NCI-H1436 (cell line): ENCODE data around the gene DYTN.
"Not testable (repeated sequence)": the region's sequence is repeated elsewhere in the genome, so short reads cannot be mapped to it uniquely, and the experiment has no call there.

Experiments
- DNase-seq: peaks from one replicate; lab custom pipeline; 2025; lab: John Stamatoyannopoulos, UW

DYTN gene, protein sequence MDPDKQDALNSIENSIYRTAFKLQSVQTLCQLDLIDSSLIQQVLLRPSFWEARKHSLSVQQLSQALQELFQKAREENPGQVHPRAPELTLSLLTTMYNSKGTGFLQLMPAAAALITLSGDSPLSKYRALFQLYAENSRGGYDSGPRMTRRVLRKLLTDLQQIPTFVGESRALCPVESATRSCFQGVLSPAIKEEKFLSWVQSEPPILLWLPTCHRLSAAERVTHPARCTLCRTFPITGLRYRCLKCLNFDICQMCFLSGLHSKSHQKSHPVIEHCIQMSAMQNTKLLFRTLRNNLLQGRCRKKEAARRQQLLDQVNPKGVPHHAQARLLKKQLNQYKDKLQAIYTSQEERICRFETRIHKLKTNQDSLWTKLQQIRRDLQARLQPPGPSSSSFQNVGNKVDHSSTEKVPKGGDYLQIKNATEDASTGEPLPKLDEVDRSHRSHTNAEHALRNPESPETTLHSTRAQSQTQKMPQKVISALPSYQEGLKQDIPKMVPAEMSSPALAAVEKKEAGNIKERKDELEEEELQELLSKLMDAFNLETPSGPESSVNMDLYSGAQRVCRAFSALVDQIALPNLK

DNA sequence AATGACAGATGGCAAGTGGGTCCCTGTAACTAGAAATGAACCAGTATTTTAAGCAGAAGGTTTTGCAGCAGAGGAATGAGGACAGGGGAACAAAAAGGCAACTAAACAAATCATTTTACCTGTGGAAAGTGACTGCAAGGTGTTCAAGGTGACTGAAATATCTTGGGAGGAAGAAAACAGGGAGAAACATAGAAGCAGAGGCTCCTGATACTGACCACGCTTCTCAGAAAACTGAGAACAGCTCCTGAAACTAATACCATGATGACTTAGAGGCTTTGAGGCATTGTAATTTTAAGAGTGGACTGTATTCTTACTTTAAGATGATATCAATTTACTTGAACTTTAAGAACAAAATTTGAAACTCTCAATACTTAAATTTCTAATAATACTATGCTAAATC is at the start of gene DYTN:
Gene DYTN, minus strand, starts transcription at position 101 of the 400 bp plus-strand sequence. CDS start 117 bp downstream, outside the sequence.
- DNase-seq: no peak

DNA sequence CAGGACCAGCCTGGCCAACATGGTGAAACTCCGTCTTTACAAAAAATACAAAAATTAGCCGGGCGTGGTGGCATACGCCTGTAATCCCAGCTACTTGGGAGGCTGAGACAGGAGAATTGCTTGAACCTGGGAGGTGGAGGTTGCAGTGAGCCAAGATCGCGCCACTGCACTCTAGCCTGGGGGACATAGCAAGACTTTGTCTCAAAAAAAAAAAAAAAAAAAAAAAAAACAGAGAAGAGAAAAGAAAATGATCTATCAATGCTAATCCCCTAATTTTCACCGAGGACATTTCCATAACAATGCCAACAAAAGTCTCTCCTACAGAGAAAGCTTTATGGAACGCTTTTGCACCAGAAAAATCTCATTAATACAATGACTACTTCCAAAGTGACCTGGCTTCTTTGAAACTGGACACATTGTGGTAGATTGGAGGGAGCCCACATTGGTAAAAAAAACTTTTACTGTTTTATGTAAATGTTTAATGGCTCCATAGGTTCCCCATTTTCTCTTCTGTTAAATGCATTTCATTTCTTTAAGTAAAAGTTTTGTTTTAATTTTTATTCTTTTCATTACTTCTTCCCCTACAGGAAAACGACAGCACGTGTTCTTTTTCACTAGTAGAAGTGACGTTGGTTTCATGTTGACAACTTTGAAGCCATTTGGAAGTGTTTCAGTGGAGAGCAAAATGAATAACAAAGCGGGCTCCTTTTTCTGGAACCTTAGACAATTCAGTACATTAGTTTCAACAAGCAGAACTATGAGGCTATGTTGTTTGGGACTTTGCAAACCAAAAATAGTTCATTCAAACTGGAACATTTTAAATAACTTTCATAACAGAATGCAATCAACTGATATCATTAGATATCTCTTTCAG is 48.1 kb upstream of the DYTN start:
- no peak for DNase-seq

- peak; percentile 72 for DNase-seq
Observed at GRCh38 chr2:206765242-206766056, 47.3 kb upstream of the DYTN start, which contains the start of the genes FASTKD2 and MDH1B. Gene FASTKD2, plus strand, starts transcription at chr2:206765606. Its CDS starts 1,088 bp downstream, at chr2:206766694. Gene MDH1B, minus strand, starts transcription at chr2:206765328. Its CDS starts 57 bp downstream, at chr2:206765271.

DNA sequence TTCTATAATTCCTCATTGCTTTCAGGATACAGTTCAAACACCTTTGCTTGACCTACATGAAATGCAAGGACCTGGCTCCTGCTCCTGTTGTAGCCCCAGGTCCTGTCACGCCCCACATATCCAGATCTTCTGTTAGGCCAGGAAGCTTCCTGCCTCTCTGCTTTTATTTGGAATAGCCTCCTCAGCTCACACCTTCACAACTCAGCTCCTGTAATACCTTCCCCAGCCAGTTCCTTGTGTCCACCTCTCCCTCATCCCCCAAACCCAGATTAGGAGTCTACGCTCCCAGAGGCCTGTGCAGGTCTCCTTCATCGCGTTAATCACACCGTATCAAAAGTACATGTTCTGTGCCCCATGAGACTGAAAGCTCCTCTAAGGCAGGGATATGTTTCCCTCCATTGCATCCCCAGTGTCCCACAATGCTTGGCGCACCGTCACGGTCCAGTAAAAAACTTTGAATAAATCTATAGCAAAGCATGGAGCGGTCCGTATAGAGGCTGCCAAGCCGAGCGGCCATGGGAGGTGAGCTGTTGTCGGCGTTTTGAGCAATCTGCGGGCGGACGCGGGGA is 46.6 kb upstream of the DYTN start:
- DNase-seq: no peak

- DNase-seq: no peak
Observed at GRCh38 chr2:206756816-206757215, 38.6 kb upstream of the DYTN start.

DNA sequence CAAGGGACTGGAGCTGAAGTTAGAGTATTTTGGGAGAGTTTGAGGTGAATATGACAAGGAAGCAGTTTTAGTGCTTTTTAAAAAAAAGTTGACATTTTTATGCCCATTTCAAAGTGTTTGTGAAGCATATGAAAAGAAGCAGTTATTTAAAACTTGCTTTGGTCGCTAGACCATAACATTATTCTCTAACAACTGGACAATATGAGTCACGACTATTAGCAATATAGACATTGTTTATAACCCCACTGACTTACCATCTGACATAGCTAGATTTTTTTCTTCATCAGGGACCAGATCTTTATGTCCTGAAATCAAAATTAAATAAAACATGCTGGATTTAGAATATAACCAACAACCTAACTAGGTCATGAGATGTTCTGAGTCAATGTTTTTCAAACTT is 22.6 kb upstream of the DYTN start:
- DNase-seq: no peak

GRCh38 chr2:206739271-206739670 is 21.1 kb upstream of the DYTN start:
- DNase-seq: no peak

GRCh38 chr2:206736935-206737334 is 18.7 kb upstream of the DYTN start:
- DNase-seq: no peak

- DNase-seq: no peak
Observed at GRCh38 chr2:206733341-206733740, 15.1 kb upstream of the DYTN start.

- no peak for DNase-seq
Observed at GRCh38 chr2:206728277-206729199, 10.3 kb upstream of the DYTN start.

GRCh38 chr2:206727287-206727686 is 9.1 kb upstream of the DYTN start:
- DNase-seq: no peak

DNA sequence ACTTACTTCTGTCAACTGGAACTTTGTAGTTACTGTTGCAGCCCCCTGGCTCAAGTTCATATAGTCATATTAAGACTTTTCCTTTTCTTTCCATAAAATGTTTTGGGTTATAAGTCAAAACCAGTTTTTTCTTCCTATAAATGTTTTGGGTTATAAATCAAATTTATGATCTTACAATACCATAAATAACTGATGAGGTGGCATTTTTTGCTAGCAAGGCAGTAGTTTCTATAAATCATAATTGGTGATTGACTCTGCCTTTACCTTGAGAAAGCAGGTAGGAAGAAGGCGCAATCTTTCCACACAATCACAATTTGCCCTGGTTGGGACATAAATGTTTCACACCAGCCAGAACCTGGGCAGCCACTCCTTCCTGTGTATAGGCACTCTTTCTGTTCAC is 5.1 kb upstream of the DYTN start:
- no peak for DNase-seq

- no peak for DNase-seq
Observed at GRCh38 chr2:206721256-206721920, 3.2 kb upstream of the DYTN start.

GRCh38 chr2:206716623-206717022 is 1.6 kb downstream of the DYTN start:
- DNase-seq: no peak

DNA sequence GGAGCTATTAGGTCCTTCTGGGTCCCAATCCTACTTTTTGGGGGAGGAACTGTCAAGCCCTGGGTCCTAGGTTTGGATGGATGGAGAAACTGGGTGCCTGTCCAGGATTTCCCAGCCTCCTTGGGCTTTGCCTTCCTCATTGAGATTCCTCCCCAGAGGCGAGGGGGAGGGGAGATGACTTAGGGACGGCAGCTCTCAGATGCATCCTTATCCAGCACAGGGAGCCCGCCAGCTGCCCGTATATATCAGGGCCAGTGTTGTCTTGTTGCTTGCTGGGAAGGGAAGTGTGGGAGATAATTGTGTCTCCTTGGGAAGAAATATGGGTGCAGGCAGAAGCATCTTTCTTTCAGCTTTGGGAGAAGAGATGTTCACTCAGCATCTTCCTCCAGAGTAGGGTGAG is 3.0 kb downstream of the DYTN start:
- DNase-seq: not testable (repeated sequence)

DNA sequence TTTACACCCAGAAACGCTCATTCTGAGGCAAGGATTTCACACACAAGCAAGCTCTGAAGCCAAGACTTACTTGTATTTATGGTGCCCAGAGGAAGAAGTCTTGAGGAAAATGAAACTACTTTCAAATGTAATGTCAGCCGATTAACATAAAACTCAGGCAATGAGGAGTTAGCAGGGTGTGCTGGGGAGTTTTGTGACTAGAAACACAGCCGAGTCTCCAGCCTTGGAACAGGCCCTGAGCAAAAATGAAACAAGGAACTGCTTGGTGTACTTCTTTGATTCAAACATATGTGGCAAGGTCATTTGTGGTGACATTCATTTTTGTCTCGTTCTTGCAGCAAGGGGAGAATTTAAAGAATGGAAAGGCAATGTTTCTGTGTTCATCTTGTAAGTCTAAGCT is 4.5 kb downstream of the DYTN start:
- DNase-seq: no peak

GRCh38 chr2:206708286-206708685 is 9.9 kb downstream of the DYTN start:
- no peak for DNase-seq

GRCh38 chr2:206707164-206707701 is 11.0 kb downstream of the DYTN start:
- DNase-seq: no peak

DNA sequence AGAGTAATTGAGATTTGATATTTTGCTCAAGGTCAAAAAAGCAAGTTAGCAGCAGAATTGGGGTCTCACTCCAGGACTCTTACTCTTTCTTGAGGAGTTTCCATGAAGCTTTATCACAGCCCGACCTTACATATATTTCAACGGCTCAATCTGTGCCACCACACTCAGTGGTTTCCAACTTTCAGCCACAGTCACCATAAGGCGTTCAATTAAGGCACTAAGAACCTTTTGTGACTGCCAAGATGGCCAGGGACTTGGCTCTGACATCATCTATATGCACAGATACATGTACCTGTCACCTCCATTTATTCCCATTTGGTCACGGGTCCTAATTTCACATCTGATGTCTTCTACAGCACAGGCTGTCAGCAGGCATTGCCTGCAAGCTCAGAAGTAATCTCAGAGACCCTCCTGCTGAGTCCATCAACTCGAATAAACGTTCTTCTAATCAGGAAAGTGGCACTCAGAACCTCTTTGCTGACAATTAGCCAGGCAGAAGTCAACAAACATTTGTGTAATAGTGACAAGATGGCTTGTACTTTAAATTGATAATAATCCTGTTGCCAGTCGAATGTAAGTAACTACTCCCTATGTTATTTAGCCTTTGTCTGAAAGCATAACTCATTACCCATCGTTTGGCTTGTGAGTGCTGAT is 16.1 kb downstream of the DYTN start:
- DNase-seq: peak; percentile 74
